GM12873 (cell line): ENCODE data around the gene UAP1L1.

Source experiments
- CTCF ChIP-seq: IDR thresholded peaks from 2 replicates; pipeline ENCODE4 v1.5.1; 2012; ENCODE audit warnings: low read depth, mild to moderate bottlenecking, moderate library complexity, low read length, control low read depth; ENCODE audit not compliant: insufficient read depth; ENCODE audit errors: missing control alignments

UAP1L1 gene

GRCh38 chr9:137114613-137115393 lies 37.5 kb downstream of the UAP1L1 start, which contains the start of gene DPP7:
DPP7 (minus strand) TSS chr9:137114733; CDS start chr9:137114713, 20 bp downstream.
- no peak for TF ChIP-seq CTCF

GRCh38 chr9:137115394-137116026 lies 38.2 kb downstream of the UAP1L1 start:
- no peak for TF ChIP-seq CTCF

- no peak for TF ChIP-seq CTCF
Observed at GRCh38 chr9:137116027-137116507, 38.8 kb downstream of the UAP1L1 start.

- no peak for TF ChIP-seq CTCF
Observed at GRCh38 chr9:137116728-137117127, 39.4 kb downstream of the UAP1L1 start.

GRCh38 chr9:137117269-137117731 lies 40.0 kb downstream of the UAP1L1 start:
- TF ChIP-seq CTCF, result no peak

GRCh38 chr9:137123468-137123837 lies 46.1 kb downstream of the UAP1L1 start:
- TF ChIP-seq CTCF, result no peak

GRCh38 chr9:137126786-137127185 lies 49.5 kb downstream of the UAP1L1 start:
- TF ChIP-seq CTCF, result no peak
